ENCODE data around the gene POLD1.

Gene POLD1

DNA sequence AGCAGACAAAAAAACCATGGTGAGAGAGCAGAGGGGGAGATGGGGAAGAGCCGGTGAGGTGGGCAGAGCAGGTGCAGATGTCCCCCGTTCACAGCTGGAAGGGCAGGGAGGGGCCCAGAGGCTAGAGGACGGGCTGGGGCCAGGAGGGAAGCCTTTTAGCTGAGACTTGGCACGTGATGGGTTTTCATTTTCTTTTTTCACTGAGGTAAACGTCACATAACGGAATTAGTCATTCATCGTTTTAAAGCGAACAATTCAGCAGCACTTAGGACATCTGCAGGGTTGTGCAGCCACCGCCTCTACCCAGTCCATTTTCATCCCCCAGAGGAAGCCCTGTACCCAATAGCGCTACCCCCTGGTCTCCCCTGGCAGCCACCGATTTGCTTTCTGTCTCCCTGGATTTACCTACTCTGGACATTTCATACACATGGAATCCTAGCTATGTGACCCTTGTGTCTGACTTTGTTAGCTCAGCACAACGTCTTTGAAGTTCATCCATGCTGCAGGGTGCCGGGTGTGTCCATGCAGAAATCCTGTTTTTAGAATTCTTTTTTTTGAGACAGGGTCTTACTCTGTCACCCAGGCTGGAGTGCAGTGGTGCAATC lies 76.1 kb downstream of the POLD1 start:
- Histone ChIP-seq H2AFZ (ENCODE audit: low read depth, low read length) (no peak overlapping the region), H3K27ac (ENCODE audit: low read length) (peak overlapping the region; percentile 88), H3K36me3 (replicated peaks; ENCODE audit: low read depth, low read length) (no peaks in the 10 kb centered on the region), H3K79me2 (ENCODE audit: low read length) (no peaks in the 10 kb centered on the region), H3K9me3 (ENCODE audit: insufficient read depth, low read length) (no peaks in the 10 kb centered on the region), H3K27me3 (ENCODE audit: low read depth, low read length) (no peaks in the 10 kb centered on the region), H3K4me1 (ENCODE audit: low read length) (peaks cover 25% of the 10 kb centered on the region), H3K9ac (ENCODE audit: low read length) (peak overlapping the region; percentile 72), H4K20me1 (ENCODE audit: insufficient read depth, low read length) (no peaks in the 10 kb centered on the region), H3K4me3 (ENCODE audit: low read length) (peak overlapping the region; percentile 54), H3K4me2 (ENCODE audit: low read length) (peak overlapping the region; percentile 69)
- TF ChIP-seq, protein P1, sequence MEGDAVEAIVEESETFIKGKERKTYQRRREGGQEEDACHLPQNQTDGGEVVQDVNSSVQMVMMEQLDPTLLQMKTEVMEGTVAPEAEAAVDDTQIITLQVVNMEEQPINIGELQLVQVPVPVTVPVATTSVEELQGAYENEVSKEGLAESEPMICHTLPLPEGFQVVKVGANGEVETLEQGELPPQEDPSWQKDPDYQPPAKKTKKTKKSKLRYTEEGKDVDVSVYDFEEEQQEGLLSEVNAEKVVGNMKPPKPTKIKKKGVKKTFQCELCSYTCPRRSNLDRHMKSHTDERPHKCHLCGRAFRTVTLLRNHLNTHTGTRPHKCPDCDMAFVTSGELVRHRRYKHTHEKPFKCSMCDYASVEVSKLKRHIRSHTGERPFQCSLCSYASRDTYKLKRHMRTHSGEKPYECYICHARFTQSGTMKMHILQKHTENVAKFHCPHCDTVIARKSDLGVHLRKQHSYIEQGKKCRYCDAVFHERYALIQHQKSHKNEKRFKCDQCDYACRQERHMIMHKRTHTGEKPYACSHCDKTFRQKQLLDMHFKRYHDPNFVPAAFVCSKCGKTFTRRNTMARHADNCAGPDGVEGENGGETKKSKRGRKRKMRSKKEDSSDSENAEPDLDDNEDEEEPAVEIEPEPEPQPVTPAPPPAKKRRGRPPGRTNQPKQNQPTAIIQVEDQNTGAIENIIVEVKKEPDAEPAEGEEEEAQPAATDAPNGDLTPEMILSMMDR (IDR thresholded peaks at IDR 0.05; ENCODE audit: low read depth, low read length): peak; percentile 67
- TF ChIP-seq EZH2phosphoT487 (IDR thresholded peaks at IDR 0.05; ENCODE audit: low read depth): no peak

DNA sequence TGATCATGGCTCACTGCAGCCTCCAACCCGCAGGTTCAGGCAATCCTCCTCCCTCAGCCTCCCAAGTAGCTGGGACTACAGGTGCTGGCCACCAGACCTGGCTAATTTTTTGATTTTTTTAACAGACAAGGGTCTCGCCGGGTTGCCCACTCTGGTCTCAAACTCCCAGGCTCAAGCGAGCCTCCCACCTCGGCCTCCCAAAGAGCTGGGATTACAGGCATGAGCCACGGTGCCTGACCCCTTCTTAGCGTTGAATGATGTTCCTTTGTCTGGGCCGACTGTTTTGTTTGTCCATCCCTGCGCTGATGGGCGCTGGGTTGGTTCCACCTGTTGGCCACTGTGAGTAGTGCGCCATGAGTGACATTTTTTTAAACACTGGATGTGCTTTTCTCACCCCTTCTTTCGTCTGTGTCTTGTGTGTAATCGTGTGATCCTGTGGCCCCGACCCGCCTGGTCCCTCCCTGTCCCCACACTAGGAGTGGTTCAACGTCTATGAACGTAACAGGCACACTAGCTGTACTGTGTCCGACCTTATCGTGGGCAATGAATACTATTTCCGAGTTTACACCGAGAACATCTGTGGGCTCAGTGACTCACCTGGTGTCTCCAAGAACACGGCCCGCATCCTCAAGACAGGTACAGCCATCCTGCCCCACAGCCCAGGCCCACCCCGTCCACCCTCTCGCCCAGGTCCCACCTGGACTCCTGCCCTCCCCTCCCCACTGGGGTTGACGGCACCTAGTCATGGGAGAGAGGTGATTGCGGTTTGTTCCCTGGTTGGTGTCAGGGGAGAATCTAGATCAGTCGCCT lies 77.1 kb downstream of the POLD1 start:
- Histone ChIP-seq H3K4me2 (ENCODE audit: low read length) (peak overlapping the region; percentile 69), H3K9me3 (ENCODE audit: insufficient read depth, low read length) (no peaks in the 10 kb centered on the region), H4K20me1 (ENCODE audit: insufficient read depth, low read length) (no peaks in the 10 kb centered on the region), H3K4me1 (ENCODE audit: low read length) (peaks cover 25% of the 10 kb centered on the region), H2AFZ (ENCODE audit: low read depth, low read length) (peak overlapping the region; percentile 37; the same call in 1 of the 2 replicates), H3K27me3 (ENCODE audit: low read depth, low read length) (no peaks in the 10 kb centered on the region), H3K9ac (ENCODE audit: low read length) (peak overlapping the region; percentile 72), H3K27ac (ENCODE audit: low read length) (peak overlapping the region; percentile 88), H3K4me3 (ENCODE audit: low read length) (peak overlapping the region; percentile 7; the same call in 1 of the 2 replicates), H3K36me3 (replicated peaks; ENCODE audit: low read depth, low read length) (no peaks in the 10 kb centered on the region), H3K79me2 (ENCODE audit: low read length) (no peaks in the 10 kb centered on the region)
- TF ChIP-seq, protein P1 (IDR thresholded peaks at IDR 0.05; ENCODE audit: low read depth, low read length): peak; percentile 94
- TF ChIP-seq EZH2phosphoT487 (IDR thresholded peaks at IDR 0.05; ENCODE audit: low read depth): no peak

DNA sequence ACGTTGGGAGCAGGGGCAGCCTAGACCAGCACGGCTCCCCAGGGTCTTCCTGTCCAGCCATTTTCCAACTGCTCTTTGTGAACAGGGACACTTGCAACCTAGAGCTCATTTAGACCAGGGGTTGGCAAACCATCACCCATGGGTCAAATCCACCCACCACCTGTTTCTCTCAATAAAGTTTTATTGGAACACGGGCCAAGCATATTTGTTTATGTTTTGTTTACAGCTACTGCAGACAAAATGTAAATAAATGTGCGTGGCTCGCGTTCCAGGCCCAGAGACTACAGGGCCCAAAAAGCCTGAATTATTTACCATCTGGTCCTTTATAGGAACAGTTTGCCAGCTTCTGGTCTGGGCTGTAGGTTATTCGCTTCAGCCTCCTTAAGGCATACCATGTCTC lies 78.8 kb downstream of the POLD1 start:
- no peaks in the 10 kb centered on the region for H3K36me3 ChIP-seq (replicated peaks; ENCODE audit: low read depth, low read length)
- no peaks in the 10 kb centered on the region for H3K27me3 ChIP-seq (ENCODE audit: low read depth, low read length)
- H4K20me1 ChIP-seq (ENCODE audit: insufficient read depth, low read length): no peaks in the 10 kb centered on the region
- H3K9me3 ChIP-seq (ENCODE audit: insufficient read depth, low read length): no peaks in the 10 kb centered on the region
- H3K79me2 ChIP-seq (ENCODE audit: low read length): no peaks in the 10 kb centered on the region
- TF ChIP-seq, protein P1 (IDR thresholded peaks at IDR 0.05; ENCODE audit: low read depth, low read length): no peak
- no peak for TF ChIP-seq EZH2phosphoT487 (IDR thresholded peaks at IDR 0.05; ENCODE audit: low read depth)
- no peak overlapping the region for H3K4me3 ChIP-seq (ENCODE audit: low read length)
- H2AFZ ChIP-seq (ENCODE audit: low read depth, low read length): no peak overlapping the region
- H3K4me1 ChIP-seq (ENCODE audit: low read length): peaks cover 25% of the 10 kb centered on the region
- no peak overlapping the region for H3K27ac ChIP-seq (ENCODE audit: low read length)
- no peak overlapping the region for H3K9ac ChIP-seq (ENCODE audit: low read length)
- no peak overlapping the region for H3K4me2 ChIP-seq (ENCODE audit: low read length)

DNA sequence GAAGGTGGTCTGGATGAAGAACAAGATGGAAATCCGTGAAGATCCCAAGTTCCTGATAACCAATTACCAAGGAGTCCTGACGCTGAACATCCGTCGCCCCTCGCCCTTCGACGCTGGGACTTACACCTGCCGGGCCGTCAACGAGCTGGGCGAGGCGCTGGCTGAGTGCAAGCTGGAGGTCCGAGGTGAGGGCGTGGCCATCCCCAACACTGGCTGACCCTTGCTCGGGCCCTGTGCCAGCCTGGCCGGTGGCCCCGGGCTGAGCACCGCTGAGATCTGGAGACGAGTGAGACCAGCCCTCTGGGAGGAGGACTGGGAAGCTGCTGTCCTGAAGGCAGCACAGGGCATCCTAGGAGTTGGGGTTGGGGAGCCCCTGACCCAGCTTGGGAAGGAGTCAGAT lies 80.2 kb downstream of the POLD1 start:
- H2AFZ ChIP-seq (ENCODE audit: low read depth, low read length): no peak overlapping the region
- no peak overlapping the region for H3K27ac ChIP-seq (ENCODE audit: low read length)
- H3K4me1 ChIP-seq (ENCODE audit: low read length): peaks cover 21% of the 10 kb centered on the region
- TF ChIP-seq EZH2phosphoT487 (IDR thresholded peaks at IDR 0.05; ENCODE audit: low read depth): no peak
- TF ChIP-seq, protein P1 (IDR thresholded peaks at IDR 0.05; ENCODE audit: low read depth, low read length): no peak
- no peaks in the 10 kb centered on the region for H3K9me3 ChIP-seq (ENCODE audit: insufficient read depth, low read length)
- no peaks in the 10 kb centered on the region for H3K79me2 ChIP-seq (ENCODE audit: low read length)
- no peak overlapping the region for H3K4me3 ChIP-seq (ENCODE audit: low read length)
- H3K4me2 ChIP-seq (ENCODE audit: low read length): no peak overlapping the region
- H4K20me1 ChIP-seq (ENCODE audit: insufficient read depth, low read length): no peaks in the 10 kb centered on the region
- no peak overlapping the region for H3K9ac ChIP-seq (ENCODE audit: low read length)
- no peaks in the 10 kb centered on the region for H3K27me3 ChIP-seq (ENCODE audit: low read depth, low read length)
- no peaks in the 10 kb centered on the region for H3K36me3 ChIP-seq (replicated peaks; ENCODE audit: low read depth, low read length)

Data from OCI-LY3 (cell line).